Measurements from ENCODE around the gene DDIAS. TPM values are rescaled to one million over a fixed set of nuclear protein-coding genes. Genes with fewer than 3 reads are reported as not detected.
A peak's percentile ranks its signal among the peaks of the same experiment; 100 is the strongest.

The DDIAS gene
- total and polyA plus RNA-seq, 9 of the 15 experiments (the other 6 are each of a cell fraction or from before 2014, with no cell fraction given) = 9.4 to 27.2 (median 23.3) TPM

GRCh38 chr11:82867495-82868082 is 33.9 kb upstream of the DDIAS start:
- H2AFZ ChIP-seq (ENCODE audit: low read depth, low read length) = peak overlapping the region; percentile 64
- H3K4me1 ChIP-seq (replicated peaks in 1 of 2; ENCODE audit: control insufficient read depth in 2 of 2, insufficient read depth in 2 of 2, low read length in 2 of 2) = peaks cover 0 to 2% of the 10 kb centered on the region in 2 experiments; a peak in 2 of 5 replicates
- DNase-seq (ENCODE audit: extremely low read depth in 1 of 4, low spot score in 3 of 4) = peak; percentile 51 to 86 (median 54)
- H3K9me3 ChIP-seq (replicated peaks; ENCODE audit: control insufficient read depth, insufficient read depth, low read depth, low read length) = no peaks in the 10 kb centered on the region
- no peak overlapping the region for H3K4me2 ChIP-seq (ENCODE audit: insufficient read depth, low read length)
- H3K4me3 ChIP-seq = no peak overlapping the region
- ATAC-seq = peak; percentile 77
- 18% methylated on average over 10 of the region's 10 CpGs for WGBS (ENCODE audit: insufficient coverage, low coverage, missing lambda C conversion rate)
- no peak overlapping the region for H3K27ac ChIP-seq (ENCODE audit: extremely low read depth, low read depth, low read length)
- no peaks in the 10 kb centered on the region for H3K9me1 ChIP-seq (ENCODE audit: control insufficient read depth, insufficient read depth, low read length)
- no peaks in the 10 kb centered on the region; the same call in 1 of the 2 replicates for H4K20me1 ChIP-seq (replicated peaks; ENCODE audit: control insufficient read depth, insufficient read depth, low read length)
- H3K79me2 ChIP-seq (ENCODE audit: control insufficient read depth, insufficient read depth, low read length) = no peaks in the 10 kb centered on the region
- ChIA-PET POLR2A (interaction anchor here (0.6 to 1.2 kb wide), 2 partner anchors 34 to 117 kb away, joined by 3 to 5 read pairs; partner anchors contain the start of gene DDIAS), CTCF (ENCODE audit: low intra/inter-chr PET ratio) (interaction anchor here (0.7 to 2.2 kb wide), 5 partner anchors 33 to 949 kb away, joined by 3 to 7 read pairs (median 3); partner anchors contain the start of gene PRCP)
- no peaks in the 10 kb centered on the region for H3K27me3 ChIP-seq (ENCODE audit: control insufficient read depth in 2 of 2, insufficient read depth in 2 of 2, low read length in 2 of 2)
- peak; percentile 71 for FAIRE-seq
- no peaks in the 10 kb centered on the region for H3K36me3 ChIP-seq (ENCODE audit: control insufficient read depth, insufficient read depth, low read length)
- no peak overlapping the region for H3K9ac ChIP-seq (ENCODE audit: insufficient read depth in 1 of 2, low read depth in 2 of 2, low read length in 2 of 2)
- in situ Hi-C loops (cut with MboI) = loop anchor here (5.0 to 25.0 kb wide), 2 partner anchors 150 to 945 kb away; no protein-coding TSS in a partner anchor
- BruUV-seq (replicated peaks) = no TSS peak
- intact Hi-C loops (cut with micrococcal nuclease) = loop anchor here (1.0 to 5.0 kb wide), 6 partner anchors 35 to 953 kb away; no protein-coding TSS in a partner anchor
- TF ChIP-seq RAD21 (CRISPR knock-in tag; conservative IDR thresholded peaks at IDR 0.05 in 1 of 2, IDR thresholded peaks at IDR 0.05 in 1 of 2) (peak; percentile 86 to 89), SMC3 (conservative IDR thresholded peaks at IDR 0.05; ENCODE audit: insufficient read depth, low read depth, low read length) (peak; percentile 59), ARID3A (IDR thresholded peaks at IDR 0.05; ENCODE audit: borderline replicate concordance, low read depth, low read length) (peak; percentile 97), RERE (CRISPR knock-in tag; IDR thresholded peaks at IDR 0.05; ENCODE audit: borderline replicate concordance) (no peak), ZNF384 (IDR thresholded peaks at IDR 0.05; ENCODE audit: low read depth, low read length) (peak; percentile 90), XRCC5 (IDR thresholded peaks at IDR 0.05; ENCODE audit: low read depth, low read length) (peak; percentile 36; the same call in 1 of the 2 replicates), CTCF (IDR thresholded peaks at IDR 0.05 in 2 of 3, conservative IDR thresholded peaks at IDR 0.05 in 1 of 3; ENCODE audit: insufficient read depth in 2 of 3, low read depth in 1 of 3, low read length in 3 of 3) (peak; percentile 57 to 85 (median 61)), CC2D1A (IDR thresholded peaks at IDR 0.05) (0 out of 2 replicates have a peak, but pooled peaks have one; percentile 23), BCL6 (CRISPR knock-in tag; IDR thresholded peaks at IDR 0.05) (no peak)
